H1 (cell line): ENCODE data around the gene FAR2.
A peak's percentile ranks its signal among the peaks of the same experiment; 100 is the strongest.

Experiments
- CHD1 ChIP-seq: IDR thresholded peaks from 2 replicates; pipeline ENCODE4 v1.6.1; 2012; ENCODE audit warnings: low read depth, low read length, improper control_type of control experiment
- CHD2 ChIP-seq: IDR thresholded peaks from 2 replicates; pipeline ENCODE4 v1.6.1; 2012; ENCODE audit warnings: low read length, improper control_type of control experiment
- EP300 ChIP-seq, 2 experiments: IDR thresholded peaks; 1 replicate in 1 of 2; 2 replicates in 1 of 2; pipeline ENCODE4 v1.6.1; 2011 to 2012; ENCODE audit warnings: low read depth in 2 of 2, low read length in 2 of 2, mild to moderate bottlenecking in 2 of 2, borderline replicate concordance in 1 of 2, inconsistent platforms in 1 of 2, moderate library complexity in 1 of 2
- EZH2 ChIP-seq: fragments of 200-600 bp; sonication (generic); IDR thresholded peaks from 2 replicates; pipeline ENCODE4 v1.7.1; 2012; ENCODE audit warnings: low read depth, mild to moderate bottlenecking, moderate library complexity, low read length, inconsistent platforms; ENCODE audit not compliant: severe bottlenecking
- FOSL1 ChIP-seq: IDR thresholded peaks from 2 replicates; pipeline ENCODE4 v1.6.1; 2011; ENCODE audit warnings: mild to moderate bottlenecking, low read depth, low read length, moderate library complexity; ENCODE audit not compliant: insufficient read depth
- HDAC2 ChIP-seq, 2 experiments: fragments of 300-600 bp in 1 of 2; sonication (generic) in 1 of 2; IDR thresholded peaks; 2 replicates each; pipeline ENCODE4 v1.6.1; 2011 to 2012; ENCODE audit warnings: low read depth in 2 of 2, low read length in 2 of 2, mild to moderate bottlenecking in 2 of 2, moderate library complexity in 2 of 2, borderline replicate concordance in 1 of 2, inconsistent platforms in 1 of 2
- JUND ChIP-seq: IDR thresholded peaks from 2 replicates; pipeline ENCODE4 v1.6.1; 2011; ENCODE audit warnings: mild to moderate bottlenecking, improper control_type of control experiment, low read length
- KDM1A ChIP-seq: fragments of 200-600, 300-600 bp; sonication (generic); IDR thresholded peaks from 2 replicates; pipeline ENCODE4 v1.7.1; 2016; ENCODE audit warnings: mild to moderate bottlenecking, low read length, borderline replicate concordance
- PHF8 ChIP-seq: fragments of 200-600 bp; sonication (generic); conservative IDR thresholded peaks from 2 replicates; pipeline ENCODE4 v1.7.1; 2012; ENCODE audit warnings: low read depth, mild to moderate bottlenecking, inconsistent platforms, low read length, moderate library complexity
- POLR2AphosphoS5 ChIP-seq: IDR thresholded peaks from 2 replicates; pipeline ENCODE4 v1.6.1; 2011; ENCODE audit warnings: low read depth, low read length
- RAD21 ChIP-seq, 2 experiments: IDR thresholded peaks in 1 of 2; conservative IDR thresholded peaks in 1 of 2; 2 replicates each; pipeline ENCODE4 v1.6.1; 2011; ENCODE audit warnings: low read depth in 2 of 2, low read length in 2 of 2, improper control_type of control experiment in 1 of 2, inconsistent platforms in 1 of 2, mild to moderate bottlenecking in 1 of 2, moderate library complexity in 1 of 2
- TF ChIP-seq, protein P1 (sequence below), 3 experiments: IDR thresholded peaks; 1 replicate in 2 of 3; 2 replicates in 1 of 3; pipeline versions ENCODE4 v1.5.1 to v1.6.1; 2011; ENCODE audit warnings: low read length in 3 of 3, mild to moderate bottlenecking in 3 of 3, inconsistent platforms in 2 of 3, low read depth in 1 of 3, moderate library complexity in 1 of 3; ENCODE audit not compliant: insufficient read depth in 1 of 3; ENCODE audit errors: control extremely low read depth in 1 of 3
- TF ChIP-seq, protein P2 (sequence below): IDR thresholded peaks from 2 replicates; pipeline ENCODE4 v1.6.1; 2011; ENCODE audit warnings: low read length, improper control_type of control experiment
- TF ChIP-seq, protein P3 (sequence below): IDR thresholded peaks from 2 replicates; pipeline ENCODE4 v1.6.1; 2012; ENCODE audit warnings: low read length, inconsistent platforms

DNA sequence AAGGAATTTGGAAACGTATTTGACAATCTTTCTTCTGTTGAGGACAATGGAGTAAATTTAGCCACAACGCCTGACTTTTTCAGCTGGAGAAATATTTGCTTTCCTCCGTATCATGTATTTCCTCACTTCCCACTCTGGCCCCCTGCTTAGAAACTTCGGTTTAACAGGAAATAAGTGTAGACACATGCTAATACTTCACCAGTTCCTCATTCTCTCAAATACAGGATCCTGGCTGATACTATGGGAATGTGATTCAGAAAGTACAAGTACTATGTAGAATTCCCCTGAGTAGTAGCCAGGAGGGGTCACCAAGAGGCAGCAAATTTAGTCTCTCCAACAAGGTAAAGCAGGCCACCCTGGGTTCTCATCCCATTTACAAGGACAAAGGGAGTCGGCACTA lies 58.0 kb downstream of the FAR2 start:
- TF ChIP-seq FOSL1, result no peak
- TF ChIP-seq, protein P1, sequence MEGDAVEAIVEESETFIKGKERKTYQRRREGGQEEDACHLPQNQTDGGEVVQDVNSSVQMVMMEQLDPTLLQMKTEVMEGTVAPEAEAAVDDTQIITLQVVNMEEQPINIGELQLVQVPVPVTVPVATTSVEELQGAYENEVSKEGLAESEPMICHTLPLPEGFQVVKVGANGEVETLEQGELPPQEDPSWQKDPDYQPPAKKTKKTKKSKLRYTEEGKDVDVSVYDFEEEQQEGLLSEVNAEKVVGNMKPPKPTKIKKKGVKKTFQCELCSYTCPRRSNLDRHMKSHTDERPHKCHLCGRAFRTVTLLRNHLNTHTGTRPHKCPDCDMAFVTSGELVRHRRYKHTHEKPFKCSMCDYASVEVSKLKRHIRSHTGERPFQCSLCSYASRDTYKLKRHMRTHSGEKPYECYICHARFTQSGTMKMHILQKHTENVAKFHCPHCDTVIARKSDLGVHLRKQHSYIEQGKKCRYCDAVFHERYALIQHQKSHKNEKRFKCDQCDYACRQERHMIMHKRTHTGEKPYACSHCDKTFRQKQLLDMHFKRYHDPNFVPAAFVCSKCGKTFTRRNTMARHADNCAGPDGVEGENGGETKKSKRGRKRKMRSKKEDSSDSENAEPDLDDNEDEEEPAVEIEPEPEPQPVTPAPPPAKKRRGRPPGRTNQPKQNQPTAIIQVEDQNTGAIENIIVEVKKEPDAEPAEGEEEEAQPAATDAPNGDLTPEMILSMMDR (IDR thresholded peaks at IDR 0.05; ENCODE audit: control extremely low read depth in 1 of 3, insufficient read depth in 1 of 3, low read depth in 1 of 3, low read length in 3 of 3), result peak in 1 of 3 experiments; percentile 19; a peak in 1 of 4 replicates
- no peak for TF ChIP-seq CHD2
- no peak for TF ChIP-seq PHF8
- no peak for TF ChIP-seq JUND
- no peak for TF ChIP-seq EP300 (IDR thresholded peaks at IDR 0.05; ENCODE audit: borderline replicate concordance in 1 of 2, low read depth in 2 of 2, low read length in 2 of 2)
- no peak for TF ChIP-seq EZH2
- no peak for TF ChIP-seq POLR2AphosphoS5
- peak; percentile 37 to 54 for TF ChIP-seq RAD21 (IDR thresholded peaks at IDR 0.05 in 1 of 2, conservative IDR thresholded peaks at IDR 0.05 in 1 of 2; ENCODE audit: low read depth in 2 of 2, low read length in 2 of 2)
- TF ChIP-seq, protein P2, sequence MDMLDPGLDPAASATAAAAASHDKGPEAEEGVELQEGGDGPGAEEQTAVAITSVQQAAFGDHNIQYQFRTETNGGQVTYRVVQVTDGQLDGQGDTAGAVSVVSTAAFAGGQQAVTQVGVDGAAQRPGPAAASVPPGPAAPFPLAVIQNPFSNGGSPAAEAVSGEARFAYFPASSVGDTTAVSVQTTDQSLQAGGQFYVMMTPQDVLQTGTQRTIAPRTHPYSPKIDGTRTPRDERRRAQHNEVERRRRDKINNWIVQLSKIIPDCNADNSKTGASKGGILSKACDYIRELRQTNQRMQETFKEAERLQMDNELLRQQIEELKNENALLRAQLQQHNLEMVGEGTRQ, result no peak
- no peak for TF ChIP-seq CHD1
- no peak for TF ChIP-seq KDM1A
- TF ChIP-seq HDAC2 (IDR thresholded peaks at IDR 0.05; ENCODE audit: borderline replicate concordance in 1 of 2, low read depth in 2 of 2, low read length in 2 of 2), result no peak
- TF ChIP-seq, protein P3, sequence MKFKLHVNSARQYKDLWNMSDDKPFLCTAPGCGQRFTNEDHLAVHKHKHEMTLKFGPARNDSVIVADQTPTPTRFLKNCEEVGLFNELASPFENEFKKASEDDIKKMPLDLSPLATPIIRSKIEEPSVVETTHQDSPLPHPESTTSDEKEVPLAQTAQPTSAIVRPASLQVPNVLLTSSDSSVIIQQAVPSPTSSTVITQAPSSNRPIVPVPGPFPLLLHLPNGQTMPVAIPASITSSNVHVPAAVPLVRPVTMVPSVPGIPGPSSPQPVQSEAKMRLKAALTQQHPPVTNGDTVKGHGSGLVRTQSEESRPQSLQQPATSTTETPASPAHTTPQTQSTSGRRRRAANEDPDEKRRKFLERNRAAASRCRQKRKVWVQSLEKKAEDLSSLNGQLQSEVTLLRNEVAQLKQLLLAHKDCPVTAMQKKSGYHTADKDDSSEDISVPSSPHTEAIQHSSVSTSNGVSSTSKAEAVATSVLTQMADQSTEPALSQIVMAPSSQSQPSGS, result no peak
